Spleen (tissue), 11 donors: Measurements from ENCODE around the gene HPGDS. TPM values are rescaled to one million over a fixed set of nuclear protein-coding genes. Genes with fewer than 3 reads are reported as not detected.

Experiments used
- DNase-seq: peaks from one replicate; pipeline ENCODE4 v3.0.0-alpha.2; 2020
- H3K27ac ChIP-seq, 8 donors: fragments of 200-600 bp; sonication (generic) in 7 of 8; 1 replicate in 4 of 8; 2 replicates in 4 of 8; pipeline versions ENCODE4 v1.5.0 to v1.8.0; 2016 to 2021; ENCODE audit warnings: inconsistent platforms in 4 of 8, mild to moderate bottlenecking in 4 of 8, moderate library complexity in 1 of 8
- H3K27me3 ChIP-seq, 7 donors: fragments of 200-600 bp; sonication (generic) in 6 of 7; replicated peaks in 1 of 7; 1 replicate in 4 of 7; 2 replicates in 3 of 7; pipeline versions ENCODE4 v1.5.0 to v1.8.0; 2016 to 2021; ENCODE audit warnings: inconsistent platforms in 3 of 7, mild to moderate bottlenecking in 1 of 7
- H3K36me3 ChIP-seq, 6 donors: fragments of 200-600 bp; sonication (generic) in 5 of 6; 1 replicate in 4 of 6; 2 replicates in 2 of 6; pipeline versions ENCODE4 v1.5.0 to v1.8.0; 2016 to 2021; ENCODE audit warnings: inconsistent platforms in 2 of 6
- H3K4me1 ChIP-seq, 6 donors: fragments of 200-600 bp; sonication (generic) in 5 of 6; 1 replicate in 3 of 6; 2 replicates in 3 of 6; pipeline versions ENCODE4 v1.5.0 to v1.8.0; 2016 to 2021; ENCODE audit warnings: inconsistent platforms in 3 of 6
- H3K4me3 ChIP-seq, 8 donors: fragments of 200-600 bp; sonication (generic) in 7 of 8; 1 replicate in 4 of 8; 2 replicates in 4 of 8; pipeline versions ENCODE4 v1.5.0 to v1.8.0; 2016 to 2021; ENCODE audit warnings: inconsistent platforms in 4 of 8, mild to moderate bottlenecking in 4 of 8, moderate library complexity in 2 of 8
- H3K9me3 ChIP-seq, 8 donors: fragments of 200-600 bp; sonication (generic) in 7 of 8; 1 replicate in 4 of 8; 2 replicates in 4 of 8; pipeline versions ENCODE4 v1.5.0 to v1.8.0; 2016 to 2021; ENCODE audit warnings: inconsistent platforms in 4 of 8
- POLR2A ChIP-seq, 3 donors: fragments of 450-650 bp; IDR thresholded peaks; one replicate each; pipeline ENCODE4 v1.5.1; 2017; ENCODE audit warnings: antibody characterized with exemption in 3 of 3, mild to moderate bottlenecking in 1 of 3
- POLR2AphosphoS5 ChIP-seq, 3 donors: sonication (generic); formaldehyde crosslinking; IDR thresholded peaks; one replicate each; pipeline ENCODE4 v1.5.1; 2017; ENCODE audit warnings: antibody characterized with exemption in 3 of 3
- WGBS, 5 donors: extraction: QIAGEN DNeasy Blood & Tissue Kit in 3 of 5; methylation state at CpG; one replicate each; pipeline versions ENCODE4 v1.1.5 to v1.1.7; 2013 to 2018; 5-methylcytosine and 5-hydroxymethylcytosine counted together
- intact Hi-C: fragments of 100-400 bp; cut with DNase I; formaldehyde crosslinking; loops from one replicate; pipeline ENCODE4 v1.15.0; 2023; ENCODE audit warnings: low total_unique reads
- polyA plus RNA-seq, 3 donors: library from polyadenylated mRNA; stranded (reverse); fragments of 200-250 nt; gene quantifications; one replicate each; pipeline ENCODE4 v1.2.1, GENCODE V29; 2013
- total RNA-seq, 7 donors: library from RNA; depleted of rRNA in 3 of 7; stranded (reverse); fragments of >200 nt in 3 of 7; fragmentation: NEBNext Ultra II Directional in 4 of 7; extraction: Animal tissue kit (Norgen Biotek cat#: 25700) in 4 of 7; gene quantifications; one replicate each; pipeline versions ENCODE4 v1.1.0 to v1.2.1, GENCODE V29; 2016 to 2021
- TF ChIP-seq, protein P1 (sequence below), 11 experiments: fragments of 200-600 bp in 7 of 11; fragments of 450-650 bp in 4 of 11; sonication (generic) in 4 of 11; IDR thresholded peaks in 8 of 11; conservative IDR thresholded peaks in 3 of 11; 1 replicate in 7 of 11; 2 replicates in 4 of 11; pipeline versions ENCODE4 v1.4.0 to v1.8.0; 2016 to 2021; ENCODE audit warnings: antibody characterized with exemption in 11 of 11, inconsistent platforms in 4 of 11, mild to moderate bottlenecking in 1 of 11
- donor health status: healthy with polysubstance abuse.
- donor health status: DM: no; HTN: no; CAD: no; lungs with moderate emphysema.
- donor health status: DM: no; HTN: no; CAD: no.
- donor health status: Bipolar disorder and iron deficiency.
- donor health status: healthy.
- donor health status: DM: no; HTN: no; CAD: no.
- donor health status: DM: yes; HTN: yes; CAD: no.

HPGDS gene
- total and polyA plus RNA-seq, 10 donors, result 0.04 to 2.2 (median 0.42) TPM; not detected in 4

DNA sequence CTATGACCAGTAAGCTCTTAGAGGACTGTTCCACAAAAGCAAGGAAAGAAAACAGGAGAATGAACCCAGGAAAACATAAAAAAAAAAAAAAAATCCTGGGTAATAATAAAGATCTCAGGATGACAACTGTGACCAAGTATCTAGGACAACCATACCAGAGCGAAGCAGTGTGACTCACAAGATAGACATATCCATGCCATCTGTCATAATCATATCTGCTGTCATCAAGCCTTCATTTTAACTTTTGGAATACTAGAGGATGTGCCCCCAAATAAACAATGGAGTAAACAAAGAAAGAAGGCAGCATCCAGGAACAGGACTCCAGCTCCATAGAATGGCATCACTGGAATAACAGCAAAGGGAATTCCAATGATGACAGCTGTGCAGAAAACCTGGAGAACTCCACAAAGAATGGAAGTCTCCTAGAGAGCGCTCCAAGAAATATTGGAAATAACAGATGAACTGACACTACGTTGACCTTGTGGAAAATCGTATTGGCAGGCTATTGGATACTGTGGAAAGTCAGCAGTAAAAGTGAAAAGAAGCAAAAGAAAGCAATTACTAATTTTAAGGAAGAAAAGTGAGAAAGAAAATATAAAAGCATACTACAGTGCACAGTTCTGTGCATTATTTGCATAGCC, 35.3 kb downstream of the HPGDS start:
- peak overlapping the region in 5 of 8 donors; percentile 2 to 64 (median 17) for H3K27ac ChIP-seq
- no peaks in the 10 kb centered on the region for H3K9me3 ChIP-seq
- no peak overlapping the region for H3K4me3 ChIP-seq
- no peaks in the 10 kb centered on the region for H3K27me3 ChIP-seq
- WGBS, 5 donors, result 76 to 85% (median 84%) methylated on average over 4 of the region's 4 CpGs
- DNase-seq, result no peak
- intact Hi-C loops, result loop anchor here (10.0 kb wide), 2 partner anchors 87 to 287 kb away; no protein-coding TSS in a partner anchor
- TF ChIP-seq POLR2A (IDR thresholded peaks at IDR 0.05) (no peak), POLR2AphosphoS5 (IDR thresholded peaks at IDR 0.05) (no peak)
- TF ChIP-seq, protein P1, sequence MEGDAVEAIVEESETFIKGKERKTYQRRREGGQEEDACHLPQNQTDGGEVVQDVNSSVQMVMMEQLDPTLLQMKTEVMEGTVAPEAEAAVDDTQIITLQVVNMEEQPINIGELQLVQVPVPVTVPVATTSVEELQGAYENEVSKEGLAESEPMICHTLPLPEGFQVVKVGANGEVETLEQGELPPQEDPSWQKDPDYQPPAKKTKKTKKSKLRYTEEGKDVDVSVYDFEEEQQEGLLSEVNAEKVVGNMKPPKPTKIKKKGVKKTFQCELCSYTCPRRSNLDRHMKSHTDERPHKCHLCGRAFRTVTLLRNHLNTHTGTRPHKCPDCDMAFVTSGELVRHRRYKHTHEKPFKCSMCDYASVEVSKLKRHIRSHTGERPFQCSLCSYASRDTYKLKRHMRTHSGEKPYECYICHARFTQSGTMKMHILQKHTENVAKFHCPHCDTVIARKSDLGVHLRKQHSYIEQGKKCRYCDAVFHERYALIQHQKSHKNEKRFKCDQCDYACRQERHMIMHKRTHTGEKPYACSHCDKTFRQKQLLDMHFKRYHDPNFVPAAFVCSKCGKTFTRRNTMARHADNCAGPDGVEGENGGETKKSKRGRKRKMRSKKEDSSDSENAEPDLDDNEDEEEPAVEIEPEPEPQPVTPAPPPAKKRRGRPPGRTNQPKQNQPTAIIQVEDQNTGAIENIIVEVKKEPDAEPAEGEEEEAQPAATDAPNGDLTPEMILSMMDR (IDR thresholded peaks at IDR 0.05 in 8 of 11, conservative IDR thresholded peaks at IDR 0.05 in 3 of 11), result no peak
- H3K4me1 ChIP-seq, result peaks cover 0 to 15% (median 8%) of the 10 kb centered on the region in 6 donors
- H3K36me3 ChIP-seq, result no peaks in the 10 kb centered on the region

- Histone ChIP-seq H3K36me3 (no peaks in the 10 kb centered on the region), H3K9me3 (no peaks in the 10 kb centered on the region), H3K27me3 (no peaks in the 10 kb centered on the region), H3K4me1 (peaks cover 0 to 15% (median 8%) of the 10 kb centered on the region in 6 donors), H3K27ac (peak overlapping the region in 5 of 8 donors; percentile 2 to 64 (median 46)), H3K4me3 (no peak overlapping the region)
- no peak for DNase-seq
- 53 to 64% (median 61%) methylated on average over 3 of the region's 3 CpGs for WGBS, 5 donors
- no peak for TF ChIP-seq POLR2A (IDR thresholded peaks at IDR 0.05)
- TF ChIP-seq, protein P1 (IDR thresholded peaks at IDR 0.05 in 8 of 11, conservative IDR thresholded peaks at IDR 0.05 in 3 of 11), result no peak
- no peak for TF ChIP-seq POLR2AphosphoS5 (IDR thresholded peaks at IDR 0.05)
- intact Hi-C loops, result loop anchor here (10.0 kb wide), 2 partner anchors 88 to 288 kb away; no protein-coding TSS in a partner anchor
Measured at GRCh38 chr4:94306713-94307112, 35.9 kb downstream of the HPGDS start.

DNA sequence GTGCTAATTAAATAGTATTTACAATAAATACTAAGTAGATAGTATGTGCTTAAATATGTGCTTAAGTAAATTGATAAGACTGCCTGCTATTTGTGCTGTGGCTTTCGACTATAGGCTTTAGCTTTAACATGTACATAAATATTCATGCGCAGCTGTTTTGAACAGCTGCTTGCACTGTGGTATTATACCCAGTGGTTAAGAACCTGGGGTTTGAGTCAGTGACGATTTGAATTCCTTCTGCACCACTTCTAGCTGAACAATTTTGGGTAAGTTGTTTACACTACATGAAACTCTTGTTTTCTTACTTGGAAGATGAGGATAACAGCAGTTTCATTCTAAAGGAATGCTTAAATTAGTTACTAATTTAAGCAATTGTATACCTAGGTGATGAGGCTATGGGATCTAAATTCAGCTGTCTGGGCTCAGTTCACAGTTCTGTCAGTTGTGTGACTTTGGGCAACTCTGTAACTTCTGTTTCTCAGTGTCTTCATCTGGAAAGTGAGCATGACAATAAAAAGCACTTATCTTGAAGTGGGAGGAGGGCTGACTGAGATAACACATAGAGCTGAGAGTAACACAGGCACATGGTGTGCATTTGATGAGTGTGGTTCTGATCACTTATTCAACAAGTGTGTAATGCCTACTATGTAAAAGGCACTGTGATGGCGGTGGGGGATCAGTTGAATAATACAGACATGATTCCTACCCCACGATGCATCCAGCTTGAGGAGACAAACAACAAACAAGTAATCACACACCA, 37.0 kb downstream of the HPGDS start:
- TF ChIP-seq POLR2A (IDR thresholded peaks at IDR 0.05) (no peak), POLR2AphosphoS5 (IDR thresholded peaks at IDR 0.05) (no peak)
- TF ChIP-seq, protein P1 (IDR thresholded peaks at IDR 0.05 in 8 of 11, conservative IDR thresholded peaks at IDR 0.05 in 3 of 11), result no peak
- no peak for DNase-seq
- Histone ChIP-seq H3K4me3 (no peak overlapping the region), H3K9me3 (no peaks in the 10 kb centered on the region), H3K4me1 (peaks cover 0 to 15% (median 8%) of the 10 kb centered on the region in 6 donors), H3K27me3 (no peaks in the 10 kb centered on the region), H3K27ac (peak overlapping the region in 5 of 8 donors; percentile 1 to 52 (median 46)), H3K36me3 (no peaks in the 10 kb centered on the region)
- 82 to 86% (median 85%) methylated on average over 5 of the region's 5 CpGs for WGBS, 5 donors
- intact Hi-C loops, result loop anchor here (10.0 kb wide), 2 partner anchors 89 to 289 kb away; no protein-coding TSS in a partner anchor
